K562 (cell line): ENCODE measurements around the gene LRIT1. TPM values are rescaled to one million over a fixed set of nuclear protein-coding genes. Genes with fewer than 3 reads are reported as not detected.

ENCODE experiments used
- ARID1B ChIP-seq: fragments of 450-650 bp; IDR thresholded peaks from 2 replicates; pipeline ENCODE4 v1.6.1; 2016; ENCODE audit warnings: antibody characterized with exemption, mild to moderate bottlenecking, inconsistent platforms
- BACH1 ChIP-seq: fragments of 200-800 bp; sonication (Bioruptor generic); IDR thresholded peaks from 2 replicates; pipeline ENCODE4 v1.6.1; 2016; ENCODE audit warnings: missing genetic modification characterization, missing compliant biosample characterization
- BCL6 ChIP-seq: fragments of 250-450 bp; sonication (Bioruptor Pico); IDR thresholded peaks from 2 replicates; pipeline ENCODE4 v1.4.0; 2020
- ETV6 ChIP-seq, 3 experiments: fragments of 150-350 bp in 1 of 3; sonication (generic) in 1 of 3; formaldehyde crosslinking in 1 of 3; IDR thresholded peaks; 2 replicates each; pipeline versions ENCODE4 v1.6.1 to v1.8.0; 2014 to 2022; ENCODE audit warnings: borderline replicate concordance in 2 of 3, low read depth in 2 of 3, antibody characterized with exemption in 1 of 3, low read length in 1 of 3, mild to moderate bottlenecking in 1 of 3, missing genetic modification reagents in 1 of 3
- HCFC1 ChIP-seq: IDR thresholded peaks from 2 replicates; pipeline ENCODE4 v1.6.1; 2012; ENCODE audit warnings: low read depth, low read length, improper control_type of control experiment
- HMG20B ChIP-seq: fragments of 250-450 bp; sonication (Bioruptor Pico); IDR thresholded peaks from 2 replicates; pipeline ENCODE4 v1.5.0; 2021; ENCODE audit warnings: mild to moderate bottlenecking
- KLF6 ChIP-seq: fragments of 250-450 bp; sonication (Bioruptor Pico); IDR thresholded peaks from 2 replicates; pipeline ENCODE4 v1.4.0; 2020; ENCODE audit warnings: mild to moderate bottlenecking, moderate library complexity, borderline replicate concordance
- MAFK ChIP-seq: IDR thresholded peaks from 2 replicates; pipeline ENCODE4 v1.6.1; 2011; ENCODE audit warnings: low read length, improper control_type of control experiment
- MEIS2 ChIP-seq: fragments of 450-650 bp; IDR thresholded peaks from 2 replicates; pipeline ENCODE4 v1.6.1; 2014; ENCODE audit warnings: mild to moderate bottlenecking; ENCODE audit not compliant: partially characterized antibody
- RREB1 ChIP-seq: fragments of 250-450 bp; sonication (Bioruptor Pico); IDR thresholded peaks from 2 replicates; pipeline ENCODE4 v1.4.0; 2020
- SMARCE1 ChIP-seq: fragments of 450-650 bp; IDR thresholded peaks from 2 replicates; pipeline ENCODE4 v1.7.1; 2016; ENCODE audit warnings: mild to moderate bottlenecking
- TSC22D4 ChIP-seq: fragments of 450-650 bp; IDR thresholded peaks from 2 replicates; pipeline ENCODE4 v1.6.1; 2016; ENCODE audit warnings: missing genetic modification characterization, missing biosample characterization, control low read depth
- YY1 ChIP-seq, 3 experiments: IDR thresholded peaks; 2 replicates each; pipeline ENCODE4 v1.6.1; 2011; ENCODE audit warnings: low read length in 2 of 3, mild to moderate bottlenecking in 2 of 3, moderate library complexity in 2 of 3, borderline replicate concordance in 1 of 3, control low read depth in 1 of 3, low read depth in 1 of 3; ENCODE audit not compliant: insufficient read depth in 3 of 3, insufficient replicate concordance in 2 of 3, control insufficient read depth in 1 of 3, insufficient read length in 1 of 3; ENCODE audit errors: extremely low read depth in 1 of 3
- ZBTB33 ChIP-seq: sonication (generic); formaldehyde crosslinking; IDR thresholded peaks from 2 replicates; pipeline ENCODE4 v1.8.1; 2023; ENCODE audit warnings: mild to moderate bottlenecking, missing genetic modification reagents
- ZBTB34 ChIP-seq: fragments of 250-450 bp; sonication (Bioruptor Pico); IDR thresholded peaks from 2 replicates; pipeline ENCODE4 v1.8.0; 2021; ENCODE audit warnings: mild to moderate bottlenecking, moderate library complexity
- ZFP1 ChIP-seq: fragments of 450-650 bp; formaldehyde crosslinking; IDR thresholded peaks from 2 replicates; pipeline ENCODE4 v1.4.0; 2020; ENCODE audit warnings: mild to moderate bottlenecking, mixed read lengths
- ZNF408 ChIP-seq: fragments of 250-450 bp; sonication (Bioruptor Pico); IDR thresholded peaks from 2 replicates; pipeline ENCODE4 v1.4.0; 2020; ENCODE audit warnings: low read depth, mild to moderate bottlenecking, moderate library complexity
- ZNF584 ChIP-seq: fragments of 200-800 bp; sonication (Bioruptor generic); IDR thresholded peaks from 2 replicates; pipeline ENCODE4 v1.6.1; 2016; ENCODE audit warnings: low read depth, mild to moderate bottlenecking, missing genetic modification characterization, missing compliant biosample characterization
- polyA plus RNA-seq, 8 experiments: library from polyadenylated mRNA; depleted of rRNA in 4 of 8; stranded (reverse) in 5 of 8; unstranded in 3 of 8; fragments of >200 nt; fragmentation: Nextera tagmentation in 2 of 8; fragmentation: Illumina TruSeq in 1 of 8; extraction: Ambion mirVana in 2 of 8; extraction: Trizol in 1 of 8; gene quantifications; 2 replicates each; pipeline versions ENCODE4 v1.2.1 to v1.2.3, GENCODE V29; 2011 to 2014; ENCODE audit warnings: inconsistent platforms in 1 of 8, missing spikeins in 1 of 8
- total RNA-seq, 7 experiments: library from RNA; depleted of rRNA in 6 of 7; stranded (reverse); fragments of >200 nt in 6 of 7; fragmentation: Illumina TruSeq in 2 of 7; extraction: Trizol in 2 of 7; gene quantifications; 2 replicates each; pipeline versions ENCODE4 v1.2.1 to v1.2.3, GENCODE V29; 2011 to 2021; ENCODE audit warnings: low replicate concordance in 1 of 7

The LRIT1 gene
- total and polyA plus RNA-seq, 9 of the 15 experiments (the other 6 are each of a cell fraction or from before 2014, with no cell fraction given) = not detected

GRCh38 chr10:84256510-84257342 is 15.4 kb upstream of the LRIT1 start (continued):
- peak in 2 of 3 experiments; percentile 20 to 48 for TF ChIP-seq YY1 (IDR thresholded peaks at IDR 0.05; ENCODE audit: borderline replicate concordance in 1 of 3, control insufficient read depth in 1 of 3, extremely low read depth in 1 of 3, insufficient read depth in 3 of 3, insufficient read length in 1 of 3, insufficient replicate concordance in 2 of 3, low read depth in 1 of 3, low read length in 2 of 3)
- no peak for TF ChIP-seq KLF6 (CRISPR knock-in tag)
- TF ChIP-seq ZFP1 (CRISPR knock-in tag) = no peak
- no peak for TF ChIP-seq HCFC1
- no peak for TF ChIP-seq ETV6 (IDR thresholded peaks at IDR 0.05; ENCODE audit: borderline replicate concordance in 1 of 2, low read depth in 2 of 2, low read length in 1 of 2)
- peak; percentile 93; the same call in 1 of the 2 replicates for TF ChIP-seq ETV6 (CRISPR knock-in tag; IDR thresholded peaks at IDR 0.05; ENCODE audit: borderline replicate concordance)
- TF ChIP-seq ARID1B = no peak
- no peak for TF ChIP-seq RREB1 (CRISPR knock-in tag)
- TF ChIP-seq BACH1 (tag) = no peak
- peak; percentile 92 for TF ChIP-seq ZBTB33 (CRISPR knock-in tag)
- TF ChIP-seq ZBTB34 (CRISPR knock-in tag) = no peak
- TF ChIP-seq MAFK = no peak
- no peak for TF ChIP-seq ZNF408 (CRISPR knock-in tag)
- no peak for TF ChIP-seq HMG20B
- no peak for TF ChIP-seq TSC22D4
- no peak for TF ChIP-seq MEIS2
- TF ChIP-seq ZNF584 = 0 out of 2 replicates have a peak, but pooled peaks have one; percentile 48
- TF ChIP-seq SMARCE1 = no peak
- no peak for TF ChIP-seq BCL6
